Loucy (cell line): Measurements from ENCODE around the gene GDPD5.

Source experiments
- H2AFZ ChIP-seq: fragments of 200-600 bp; sonication (generic); 2 replicates; pipeline ENCODE4 v1.6.0; 2016; ENCODE audit warnings: antibody characterized with exemption, mild to moderate bottlenecking, low read length, moderate library complexity
- H3F3A ChIP-seq: fragments of 200-600 bp; 2 replicates; pipeline ENCODE4 v1.6.0; 2016; ENCODE audit warnings: antibody characterized with exemption, low read depth, mild to moderate bottlenecking
- H3K27me3 ChIP-seq: fragments of 200-600 bp; sonication (generic); 2 replicates; pipeline ENCODE4 v1.6.1; 2014; ENCODE audit warnings: low read length, mild to moderate bottlenecking; ENCODE audit not compliant: insufficient read depth, poor library complexity, severe bottlenecking
- H3K36me3 ChIP-seq: fragments of 200-600 bp; sonication (generic); 2 replicates; pipeline ENCODE4 v1.6.1; 2016; ENCODE audit warnings: low read length; ENCODE audit not compliant: insufficient read depth
- H3K4me1 ChIP-seq: fragments of 200-600 bp; sonication (generic); 2 replicates; pipeline ENCODE4 v1.5.1; 2014; ENCODE audit warnings: low read length, mild to moderate bottlenecking; ENCODE audit not compliant: insufficient read depth, poor library complexity, severe bottlenecking
- H3K4me2 ChIP-seq: fragments of 200-600 bp; sonication (generic); 2 replicates; pipeline ENCODE4 v1.6.0; 2014; ENCODE audit warnings: antibody characterized with exemption, low read length, low read depth, mild to moderate bottlenecking; ENCODE audit not compliant: poor library complexity, severe bottlenecking
- H3K4me3 ChIP-seq: fragments of 200-600 bp; sonication (generic); 2 replicates; pipeline ENCODE4 v1.5.1; 2014; ENCODE audit warnings: low read length, mild to moderate bottlenecking, mixed read lengths; ENCODE audit not compliant: poor library complexity, severe bottlenecking
- H3K79me2 ChIP-seq: fragments of 200-600 bp; sonication (generic); 2 replicates; pipeline ENCODE4 v1.6.1; 2014; ENCODE audit warnings: low read length; ENCODE audit not compliant: insufficient read depth
- H3K9ac ChIP-seq: fragments of 200-600 bp; sonication (generic); 2 replicates; pipeline ENCODE4 v1.6.0; 2014; ENCODE audit warnings: mild to moderate bottlenecking, low read depth, low read length, moderate library complexity; ENCODE audit not compliant: poor library complexity, severe bottlenecking
- H3K9me2 ChIP-seq: fragments of 200-600 bp; sonication (generic); replicated peaks from 2 replicates; pipeline ENCODE4 v1.6.1; 2016; ENCODE audit warnings: low read depth, low read length, mixed read lengths
- H3K9me3 ChIP-seq: fragments of 200-600 bp; sonication (generic); 2 replicates; pipeline ENCODE4 v1.6.1; 2014; ENCODE audit warnings: mild to moderate bottlenecking, antibody characterized with exemption, low read length, low read depth; ENCODE audit not compliant: insufficient read depth
- H4K20me1 ChIP-seq: fragments of 200-600 bp; sonication (generic); 2 replicates; pipeline ENCODE4 v1.6.0; 2014; ENCODE audit warnings: antibody characterized with exemption, low read length, mild to moderate bottlenecking; ENCODE audit not compliant: insufficient read depth, poor library complexity, severe bottlenecking
- EZH2phosphoT487 ChIP-seq: fragments of 200-600 bp; IDR thresholded peaks from 2 replicates; pipeline ENCODE4 v1.6.1; 2018; ENCODE audit warnings: antibody characterized with exemption, mild to moderate bottlenecking, moderate library complexity, borderline replicate concordance
- TF ChIP-seq, protein P1 (sequence below): fragments of 200-600 bp; sonication (generic); conservative IDR thresholded peaks from 2 replicates; pipeline ENCODE4 v1.5.1; 2014; ENCODE audit warnings: mild to moderate bottlenecking, antibody characterized with exemption, low read length

GDPD5 gene

DNA sequence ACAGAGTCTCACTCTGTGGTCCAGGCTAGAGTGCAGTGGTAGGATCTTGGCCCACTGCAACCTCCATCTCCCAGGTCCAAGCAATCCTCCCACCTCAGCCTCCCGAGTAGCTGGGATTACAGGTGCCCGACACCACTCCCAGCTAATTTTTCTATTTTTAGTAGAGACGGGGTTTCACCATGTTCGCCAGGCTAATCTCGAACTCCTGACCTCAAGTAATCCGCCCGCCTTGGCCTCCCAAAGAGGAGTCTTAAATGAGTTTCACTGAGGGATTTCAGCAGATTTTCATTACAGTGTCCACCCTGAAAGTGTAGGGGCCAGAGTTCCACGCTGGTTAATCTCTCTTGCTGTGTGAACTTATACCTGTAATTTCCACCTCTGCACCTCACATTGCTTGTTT, 126.8 kb downstream of the GDPD5 start:
- H3K4me2 ChIP-seq, result peak overlapping the region; percentile 40
- peaks cover 43% of the 10 kb centered on the region for H4K20me1 ChIP-seq
- no peaks in the 10 kb centered on the region for H3K9me3 ChIP-seq
- H3F3A ChIP-seq, result no peaks in the 10 kb centered on the region
- peaks cover 31% of the 10 kb centered on the region for H3K36me3 ChIP-seq
- H3K9me2 ChIP-seq, result no peaks in the 10 kb centered on the region
- peaks cover 8% of the 10 kb centered on the region for H3K27me3 ChIP-seq
- H2AFZ ChIP-seq, result peak overlapping the region; percentile 75
- peak overlapping the region; percentile 94 for H3K4me3 ChIP-seq
- H3K79me2 ChIP-seq, result peaks cover 46% of the 10 kb centered on the region
- H3K4me1 ChIP-seq, result peaks cover 34% of the 10 kb centered on the region
- TF ChIP-seq, protein P1, sequence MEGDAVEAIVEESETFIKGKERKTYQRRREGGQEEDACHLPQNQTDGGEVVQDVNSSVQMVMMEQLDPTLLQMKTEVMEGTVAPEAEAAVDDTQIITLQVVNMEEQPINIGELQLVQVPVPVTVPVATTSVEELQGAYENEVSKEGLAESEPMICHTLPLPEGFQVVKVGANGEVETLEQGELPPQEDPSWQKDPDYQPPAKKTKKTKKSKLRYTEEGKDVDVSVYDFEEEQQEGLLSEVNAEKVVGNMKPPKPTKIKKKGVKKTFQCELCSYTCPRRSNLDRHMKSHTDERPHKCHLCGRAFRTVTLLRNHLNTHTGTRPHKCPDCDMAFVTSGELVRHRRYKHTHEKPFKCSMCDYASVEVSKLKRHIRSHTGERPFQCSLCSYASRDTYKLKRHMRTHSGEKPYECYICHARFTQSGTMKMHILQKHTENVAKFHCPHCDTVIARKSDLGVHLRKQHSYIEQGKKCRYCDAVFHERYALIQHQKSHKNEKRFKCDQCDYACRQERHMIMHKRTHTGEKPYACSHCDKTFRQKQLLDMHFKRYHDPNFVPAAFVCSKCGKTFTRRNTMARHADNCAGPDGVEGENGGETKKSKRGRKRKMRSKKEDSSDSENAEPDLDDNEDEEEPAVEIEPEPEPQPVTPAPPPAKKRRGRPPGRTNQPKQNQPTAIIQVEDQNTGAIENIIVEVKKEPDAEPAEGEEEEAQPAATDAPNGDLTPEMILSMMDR, result no peak
- TF ChIP-seq EZH2phosphoT487, result no peak
- H3K9ac ChIP-seq, result peak overlapping the region; percentile 30

DNA sequence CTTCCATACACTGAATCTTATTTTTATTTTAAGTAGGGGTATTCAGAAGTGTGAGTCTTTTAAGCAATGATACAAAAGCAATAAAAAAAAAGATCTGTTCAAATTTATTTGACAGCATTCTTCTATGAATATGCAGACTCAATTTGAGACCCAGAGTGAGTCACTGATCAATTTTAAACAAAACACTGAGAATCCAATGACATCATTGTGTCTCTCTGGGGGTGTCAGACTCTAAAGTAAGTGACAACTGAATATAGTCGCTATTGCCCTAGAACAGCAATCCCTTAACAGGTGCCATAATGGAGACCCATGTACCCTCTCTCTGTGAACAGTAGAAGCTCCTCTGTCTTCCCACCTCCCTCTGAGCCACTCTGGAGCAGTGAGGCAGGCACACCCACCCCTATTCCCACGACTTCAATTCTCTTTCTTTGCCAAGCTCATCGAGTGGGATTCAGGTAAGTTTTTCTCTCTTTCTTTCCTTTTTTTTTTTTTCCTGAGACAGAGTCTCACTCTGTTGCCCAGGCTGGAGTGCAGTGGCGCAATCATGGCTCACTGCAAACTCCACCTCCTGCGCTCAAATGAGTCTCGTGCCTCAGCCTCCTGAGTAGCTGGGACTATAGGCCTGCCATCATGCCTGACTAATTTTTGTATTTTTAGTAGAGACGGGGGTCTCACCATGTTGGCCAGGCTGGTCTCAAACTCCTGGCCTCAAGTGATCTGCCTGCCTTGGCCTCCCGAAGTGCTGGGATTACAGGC, 131.5 kb downstream of the GDPD5 start:
- no peaks in the 10 kb centered on the region for H4K20me1 ChIP-seq
- no peak overlapping the region for H3K9ac ChIP-seq

DNA sequence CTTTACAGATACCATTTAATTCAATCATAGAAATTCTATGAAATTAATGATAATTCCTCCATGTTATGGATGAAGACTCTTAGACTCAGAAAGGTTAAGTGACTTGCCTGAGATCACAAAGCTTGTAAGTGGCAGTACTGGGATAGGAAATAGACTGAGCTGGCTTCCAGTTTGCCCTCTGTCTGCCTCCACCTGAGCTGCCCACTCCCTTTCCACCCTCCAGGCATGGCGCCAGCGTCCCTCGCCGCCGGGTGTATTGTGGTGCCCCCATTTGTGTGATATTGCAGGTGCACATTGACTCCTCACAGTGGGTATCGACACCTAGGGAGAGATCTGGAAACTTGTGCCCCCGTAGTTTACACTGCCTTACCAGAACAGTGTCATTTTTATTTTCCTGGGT, 135.8 kb downstream of the GDPD5 start:
- Histone ChIP-seq H3K27me3 (no peaks in the 10 kb centered on the region), H3K9ac (no peak overlapping the region), H3K4me3 (no peak overlapping the region), H3K36me3 (no peaks in the 10 kb centered on the region), H3K4me1 (peaks cover 4% of the 10 kb centered on the region), H3K9me2 (no peaks in the 10 kb centered on the region), H3K9me3 (no peaks in the 10 kb centered on the region), H4K20me1 (no peaks in the 10 kb centered on the region), H2AFZ (no peak overlapping the region), H3F3A (no peaks in the 10 kb centered on the region), H3K4me2 (no peak overlapping the region), H3K79me2 (no peaks in the 10 kb centered on the region)
- TF ChIP-seq, protein P1, result no peak
- TF ChIP-seq EZH2phosphoT487, result no peak

More for the DNA sequence above, 131.5 kb downstream of the GDPD5 start:
- TF ChIP-seq, protein P1, result no peak
- no peak for TF ChIP-seq EZH2phosphoT487
- no peak overlapping the region for H3K4me2 ChIP-seq
- H3F3A ChIP-seq, result no peaks in the 10 kb centered on the region
- peaks cover 7% of the 10 kb centered on the region for H3K4me1 ChIP-seq
- H3K36me3 ChIP-seq, result no peaks in the 10 kb centered on the region
- no peak overlapping the region for H3K4me3 ChIP-seq
- H3K9me3 ChIP-seq, result no peaks in the 10 kb centered on the region
- H3K27me3 ChIP-seq, result peaks cover under 1% of the 10 kb centered on the region
- no peak overlapping the region for H2AFZ ChIP-seq
- H3K9me2 ChIP-seq, result no peaks in the 10 kb centered on the region
- H3K79me2 ChIP-seq, result peaks cover under 1% of the 10 kb centered on the region; the same call in 1 of the 2 replicates
